Measurements from ENCODE around the gene SMTNL1. TPM values are rescaled to one million over a fixed set of nuclear protein-coding genes. Genes with fewer than 3 reads are reported as not detected.

Gene SMTNL1
- polyA plus RNA-seq, 2 of the 4 experiments (the other 2 are of a cell fraction), result not detected

GRCh38 chr11:57499983-57500461 is 37.4 kb upstream of the SMTNL1 start:
- DNase-seq (ENCODE audit: low read depth in 1 of 2, low spot score in 1 of 2), result no peak
- Histone ChIP-seq H3K4me2 (peak overlapping the region; percentile 80), H3K4me1 (peaks cover 11% of the 10 kb centered on the region; the same call in 2 of the 3 replicates), H3K4me3 (peak overlapping the region; percentile 14; the same call in 1 of the 3 replicates), H3K9me3 (no peaks in the 10 kb centered on the region), H3K27ac (peak overlapping the region; percentile 38 to 84; a peak in 5 of 6 replicates)
- TF ChIP-seq GATA3 (IDR thresholded peaks at IDR 0.05; ENCODE audit: borderline replicate concordance) (no peak), SREBF2 (IDR thresholded peaks at IDR 0.05) (no peak), TP53 (CRISPR knock-in tag; IDR thresholded peaks at IDR 0.05) (no peak), EHMT2 (IDR thresholded peaks at IDR 0.05; ENCODE audit: low read depth) (no peak), MAFK (IDR thresholded peaks at IDR 0.05; ENCODE audit: partially characterized antibody) (no peak), NR3C1 (IDR thresholded peaks at IDR 0.05) (no peak), HEYL (CRISPR knock-in tag; IDR thresholded peaks at IDR 0.05) (no peak), TFCP2L1 (CRISPR knock-in tag; IDR thresholded peaks at IDR 0.05) (no peak), RFX5 (IDR thresholded peaks at IDR 0.05) (no peak), HDAC2 (IDR thresholded peaks at IDR 0.05) (no peak), KDM1A (IDR thresholded peaks at IDR 0.05; ENCODE audit: low read depth) (no peak), HOXB13 (CRISPR knock-in tag; IDR thresholded peaks at IDR 0.05; ENCODE audit: low read depth) (no peak), CTCF (IDR thresholded peaks at IDR 0.05) (no peak), ATOH8 (CRISPR knock-in tag; IDR thresholded peaks at IDR 0.05; ENCODE audit: low read depth) (no peak), REST (IDR thresholded peaks at IDR 0.05) (no peak)
- peak; percentile 46 to 49; a peak in 5 of 6 replicates for ATAC-seq
- no peak for FAIRE-seq
- 66% methylated on average over 12 of the region's 12 CpGs for WGBS (ENCODE audit: missing lambda C conversion rate)
- CTCF ChIA-PET, result interaction anchor here (1.1 to 22.5 kb wide), 5 partner anchors 10 to 162 kb away, joined by 3 to 299 read pairs (median 4); partner anchors contain the start of genes P2RX3, TIMM10 and UBE2L6
- POLR2A ChIA-PET, result no interaction called here

GRCh38 chr11:57500515-57500914 is 36.9 kb upstream of the SMTNL1 start:
- ATAC-seq (no peak), DNase-seq (ENCODE audit: low read depth in 1 of 2, low spot score in 1 of 2) (no peak), FAIRE-seq (no peak)
- ChIA-PET POLR2A (no interaction called here), CTCF (interaction anchor here (1.1 to 22.5 kb wide), 6 partner anchors 10 to 162 kb away, joined by 3 to 299 read pairs (median 4); partner anchors contain the start of genes P2RX3, TIMM10 and UBE2L6)
- peaks cover 11% of the 10 kb centered on the region; the same call in 2 of the 3 replicates for H3K4me1 ChIP-seq
- TF ChIP-seq HES2 (IDR thresholded peaks at IDR 0.05), result no peak
- TF ChIP-seq JUN (IDR thresholded peaks at IDR 0.05), result no peak
- TF ChIP-seq CBX2 (IDR thresholded peaks at IDR 0.05; ENCODE audit: borderline replicate concordance, low read depth), result no peak
- TF ChIP-seq CHD2 (IDR thresholded peaks at IDR 0.05; ENCODE audit: low read length, partially characterized antibody), result no peak
- TF ChIP-seq PBX3 (IDR thresholded peaks at IDR 0.05), result no peak
- H3K4me2 ChIP-seq, result no peak overlapping the region
- 90% methylated on average over 8 of the region's 8 CpGs for WGBS (ENCODE audit: missing lambda C conversion rate)
- no peak overlapping the region for H3K27ac ChIP-seq
- no peaks in the 10 kb centered on the region for H3K9me3 ChIP-seq
- no peak overlapping the region for H3K4me3 ChIP-seq
